Measurements from ENCODE around the gene ABHD14A.

GRCh38 chr3:51959651-51960050 lies 15.2 kb upstream of the ABHD14A start:
- TF ChIP-seq CTCF (conservative IDR thresholded peaks at IDR 0.05 in 1 of 2, IDR thresholded peaks at IDR 0.05 in 1 of 2; ENCODE audit: low read depth in 1 of 2, low read length in 2 of 2) = no peak
- TF ChIP-seq EZH2 (IDR thresholded peaks at IDR 0.05; ENCODE audit: low read length, missing control alignments) = no peak

Data from fibroblast of lung (primary cell).